M059J (cell line): Measurements from ENCODE around the gene ZNF521. TPM values are rescaled to one million over a fixed set of nuclear protein-coding genes. Genes with fewer than 3 reads are reported as not detected.

Source experiments
- DNase-seq: peaks from one replicate; pipeline ENCODE4 v3.0.0-alpha.2; 2012; ENCODE audit warnings: low read depth
- total RNA-seq: library from RNA; depleted of rRNA; stranded (reverse); fragments of >200 nt; shearing (Covaris generic); gene quantifications from 2 replicates; pipeline ENCODE4 v1.2.3, GENCODE V29; 2014

Gene ZNF521
- total RNA-seq, 1 experiment from 2014 or later, result 20.4 TPM

DNA sequence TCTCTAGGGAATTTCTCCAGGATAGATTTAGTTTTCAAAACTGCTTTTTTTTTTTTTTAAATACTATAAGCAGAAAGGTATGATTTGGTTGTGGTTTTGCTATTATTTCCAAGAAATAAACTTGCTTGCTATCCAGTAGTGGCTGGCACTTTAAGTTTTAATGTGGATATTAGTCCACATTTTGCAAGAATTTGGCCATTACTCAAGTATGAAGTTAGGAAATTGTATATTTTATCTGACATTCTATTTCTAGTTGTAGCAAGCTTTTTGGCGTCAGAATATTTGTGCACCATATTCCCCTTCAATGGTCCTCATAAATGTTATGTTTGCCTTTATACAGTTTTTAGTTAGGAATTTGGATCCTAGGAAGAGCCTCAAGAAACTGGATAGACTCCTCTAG, 226.3 kb downstream of the ZNF521 start:
- DNase-seq, result no peak

DNA sequence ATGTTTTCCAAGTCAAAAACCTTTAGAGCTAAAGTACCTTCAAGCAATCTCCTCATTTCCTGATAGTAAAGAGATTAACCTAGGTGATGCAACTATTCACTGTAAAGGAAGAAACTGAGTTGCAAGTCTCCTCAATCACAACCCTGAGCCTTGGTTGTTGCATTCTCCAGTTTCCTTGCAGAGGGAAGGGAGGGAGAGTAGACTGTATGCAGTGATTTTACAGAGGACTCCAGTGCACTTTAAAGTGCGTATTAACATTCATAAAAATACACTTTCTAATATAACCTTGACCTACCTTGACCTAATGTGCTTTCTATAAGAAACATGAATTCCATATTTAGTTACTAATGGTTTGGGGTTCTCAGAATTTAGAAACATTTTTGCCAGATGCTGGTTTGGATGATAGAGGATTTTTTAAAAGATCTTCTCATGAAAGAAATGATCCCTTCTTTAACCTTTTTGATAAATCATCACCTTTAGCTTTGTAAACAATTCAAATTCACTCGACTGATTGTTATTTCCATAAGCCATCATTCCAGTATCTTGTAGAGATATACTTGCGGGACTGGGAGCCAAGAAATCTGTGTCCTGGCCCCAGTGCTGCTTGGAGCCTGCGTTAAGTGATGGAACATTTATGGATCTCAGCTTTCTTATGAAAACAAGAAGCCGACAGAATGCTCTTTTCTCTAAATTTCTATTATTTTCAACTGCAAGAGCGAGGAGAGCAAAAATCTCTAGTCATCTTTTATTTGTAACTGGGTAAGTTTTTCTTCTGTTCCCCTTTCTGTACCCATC, 228.3 kb downstream of the ZNF521 start:
- DNase-seq, result no peak

DNA sequence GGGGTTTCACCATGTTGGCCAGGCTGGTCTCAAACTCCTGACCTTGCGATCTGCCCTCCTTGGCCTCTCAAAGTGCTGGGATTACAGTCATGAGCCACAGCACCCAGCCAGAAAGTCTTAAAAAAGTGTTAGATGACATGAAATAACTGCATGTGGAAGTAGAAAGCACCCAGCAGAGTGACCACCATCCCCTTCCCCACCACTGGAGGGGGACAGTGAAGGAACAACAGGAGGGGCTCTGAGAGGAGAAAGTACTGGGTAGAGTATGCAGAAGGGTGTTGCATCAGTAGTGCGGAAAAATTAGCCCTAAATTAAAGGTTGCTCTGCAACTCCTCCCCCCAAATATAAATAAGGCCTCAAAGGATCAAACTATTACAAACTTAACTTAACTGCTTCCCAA, 230.5 kb downstream of the ZNF521 start:
- no peak for DNase-seq

DNA sequence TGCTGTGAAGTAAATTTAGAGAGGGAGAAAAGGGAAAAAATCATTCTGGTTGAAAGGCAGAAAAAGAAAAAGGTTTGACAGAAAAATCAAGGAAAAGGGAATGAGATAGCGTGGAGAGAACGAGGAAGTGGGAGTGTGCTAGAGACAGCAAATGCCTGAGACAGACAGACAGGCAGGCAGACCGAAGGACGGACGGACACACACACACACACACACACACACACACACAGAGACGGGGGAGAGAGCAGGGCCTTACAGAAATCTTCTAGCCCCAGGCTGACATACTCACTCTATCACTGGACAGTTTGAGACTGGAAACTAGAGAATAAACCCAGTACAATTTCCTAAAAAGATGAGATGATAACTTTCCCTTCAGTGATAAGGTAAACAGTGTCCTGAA, 238.4 kb downstream of the ZNF521 start:
- DNase-seq, result no peak

DNA sequence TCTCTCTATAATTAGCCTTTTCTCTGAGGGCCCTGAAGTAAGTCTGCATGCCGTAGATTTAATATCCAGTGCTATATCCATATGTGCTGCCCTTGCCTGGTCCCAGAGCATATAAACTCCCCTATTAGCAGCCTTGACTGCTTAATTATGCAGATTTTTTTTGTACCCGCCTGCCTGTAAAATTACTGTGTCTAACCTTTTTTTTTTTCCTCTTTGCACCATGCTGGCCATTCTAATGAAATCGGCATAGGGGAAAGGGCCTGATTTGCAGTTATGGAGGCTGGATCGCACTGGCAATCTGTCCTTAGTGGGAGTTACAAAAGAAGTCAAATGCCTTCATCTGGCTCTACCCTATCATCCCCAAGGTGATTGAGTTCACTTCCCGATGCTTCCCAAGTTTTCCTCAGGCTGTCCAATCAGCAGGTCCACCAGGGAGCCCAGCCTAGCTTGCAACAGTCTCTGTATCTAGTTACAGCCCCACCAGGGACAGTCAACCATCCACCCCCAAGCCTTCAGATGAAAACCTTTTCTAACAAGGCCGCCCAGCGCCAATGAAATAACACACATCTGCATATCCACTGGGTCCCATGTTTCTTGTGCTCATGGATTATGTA, 239.0 kb downstream of the ZNF521 start:
- DNase-seq, result no peak

DNA sequence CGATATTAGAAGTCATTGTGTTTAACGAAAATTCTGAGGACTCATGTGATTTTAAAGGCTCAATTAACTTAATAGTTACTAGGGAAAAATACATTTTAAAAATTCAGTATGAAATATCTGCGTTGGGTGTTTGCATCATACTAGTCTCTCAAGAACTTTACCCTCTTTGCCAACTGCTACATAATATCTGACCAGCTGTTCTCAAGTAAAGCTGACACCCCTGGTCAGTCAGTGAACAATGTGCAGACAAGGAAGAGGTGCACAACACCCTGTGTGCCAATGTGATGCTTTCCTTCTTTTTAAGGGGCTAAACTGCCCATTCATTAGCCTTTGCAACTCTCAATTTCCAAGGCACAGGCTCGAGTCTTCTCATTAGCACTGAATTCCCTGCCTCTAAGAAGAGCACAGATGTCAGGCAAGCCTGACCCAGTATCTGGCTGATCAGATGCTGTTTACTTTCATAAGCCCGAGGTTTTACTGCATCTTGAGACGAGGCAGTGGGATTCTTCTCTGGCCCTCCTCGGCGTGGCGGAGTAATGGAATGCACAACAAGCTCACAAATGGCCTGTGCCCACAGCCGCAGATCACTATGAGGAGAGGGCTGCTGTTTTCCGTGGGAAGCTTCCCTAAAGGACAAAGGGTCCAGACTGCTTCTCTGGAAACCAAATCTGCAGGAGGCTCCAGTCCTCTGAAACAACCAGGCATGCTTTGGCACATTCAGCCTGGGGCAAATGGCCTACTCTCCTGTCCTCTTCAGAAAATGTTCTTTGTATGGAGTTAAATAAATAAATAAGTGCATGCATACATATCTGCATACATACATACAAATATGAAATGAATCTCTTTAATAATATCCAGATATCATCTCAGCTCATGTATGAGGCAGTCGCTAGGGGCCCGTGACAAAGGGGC, 240.3 kb downstream of the ZNF521 start:
- DNase-seq, result no peak

DNA sequence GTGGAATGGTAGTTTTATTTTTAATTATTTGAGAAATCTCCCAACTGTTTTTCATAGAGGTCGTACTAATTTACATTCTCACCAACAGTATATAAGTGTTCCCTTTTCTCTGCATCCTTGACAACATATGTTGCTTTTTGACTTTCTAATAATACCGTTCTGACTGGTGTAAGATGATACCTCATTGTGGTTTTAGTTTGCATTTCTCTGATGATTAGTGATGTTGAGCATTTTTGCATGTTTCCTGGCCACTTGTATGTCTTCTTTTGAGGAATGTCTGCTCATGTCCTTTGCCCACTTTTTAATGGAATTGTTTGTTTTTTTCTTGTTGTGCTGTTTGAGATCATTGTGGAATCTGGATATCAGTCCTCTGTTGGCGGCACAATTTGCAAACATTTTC, 242.5 kb downstream of the ZNF521 start:
- peak; percentile 64 for DNase-seq

DNA sequence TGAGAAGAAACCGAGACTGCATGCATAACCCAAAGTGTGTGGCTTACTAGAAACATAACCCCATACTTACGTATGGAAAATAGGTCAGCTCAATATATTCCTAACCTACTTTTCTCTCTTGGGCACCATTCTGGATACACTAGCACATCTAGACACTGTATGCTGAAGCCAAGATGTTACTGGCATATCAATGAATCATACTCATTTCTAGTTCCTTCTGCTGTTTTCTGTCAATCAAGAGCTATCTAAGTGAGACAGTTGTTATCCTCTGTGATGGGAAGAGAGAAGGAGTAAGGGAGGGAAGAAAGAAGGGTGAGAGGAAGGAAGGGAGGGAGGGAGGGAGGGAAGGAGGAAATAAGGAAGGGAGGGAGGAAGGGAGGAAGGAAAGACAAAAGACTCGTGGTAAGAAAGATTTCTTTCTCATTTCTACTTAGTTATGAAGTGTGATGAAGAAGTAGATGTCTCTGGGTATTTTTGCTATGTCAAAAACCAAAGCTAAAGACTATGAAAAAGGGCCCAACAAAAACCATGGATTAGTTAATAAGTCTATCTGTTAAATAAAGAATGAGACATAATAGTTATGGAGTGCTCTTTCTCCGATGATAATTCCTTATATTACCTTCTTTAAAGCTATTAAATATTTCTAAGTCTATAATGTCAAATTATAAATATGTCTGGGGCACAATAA, 248.4 kb downstream of the ZNF521 start:
- no peak for DNase-seq

DNA sequence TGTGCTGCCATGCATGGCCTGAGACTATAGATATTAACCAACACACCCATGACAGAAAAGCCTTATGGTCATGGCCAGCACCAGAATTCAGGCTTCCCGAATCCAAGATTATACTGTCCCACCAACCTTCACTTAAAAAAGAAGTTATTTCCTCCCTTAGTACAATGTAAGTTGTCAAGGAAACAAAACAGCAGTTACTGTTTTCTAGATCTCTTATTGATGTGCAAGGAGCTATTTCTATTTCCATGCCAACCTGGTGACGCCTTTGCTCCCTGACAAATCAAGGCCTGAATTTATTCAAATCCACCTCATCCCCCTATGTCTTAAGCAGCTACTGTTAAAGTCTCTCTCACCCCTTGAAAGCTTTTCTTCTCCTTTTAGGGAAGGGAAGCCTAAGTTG, 249.3 kb downstream of the ZNF521 start:
- peak; percentile 32 for DNase-seq

DNA sequence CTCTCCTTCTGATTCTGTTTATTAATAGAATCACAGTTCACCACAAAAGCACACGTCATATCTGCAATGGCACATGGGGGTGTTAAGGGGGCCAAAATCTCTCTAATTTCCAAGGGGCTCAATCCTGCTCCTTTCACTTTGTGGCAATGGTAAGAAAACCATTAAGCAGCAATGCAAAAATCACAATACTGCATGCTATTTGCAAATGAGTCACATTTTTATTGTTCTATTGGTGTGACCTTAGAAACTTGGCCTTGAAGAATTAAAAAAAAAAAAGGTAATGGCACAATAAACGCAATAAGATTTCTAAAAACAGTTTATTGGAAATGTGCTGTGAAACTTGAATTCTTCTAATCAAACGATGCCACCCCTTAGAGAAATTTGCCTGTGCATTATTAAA, 251.5 kb downstream of the ZNF521 start:
- peak; percentile 23 for DNase-seq

DNA sequence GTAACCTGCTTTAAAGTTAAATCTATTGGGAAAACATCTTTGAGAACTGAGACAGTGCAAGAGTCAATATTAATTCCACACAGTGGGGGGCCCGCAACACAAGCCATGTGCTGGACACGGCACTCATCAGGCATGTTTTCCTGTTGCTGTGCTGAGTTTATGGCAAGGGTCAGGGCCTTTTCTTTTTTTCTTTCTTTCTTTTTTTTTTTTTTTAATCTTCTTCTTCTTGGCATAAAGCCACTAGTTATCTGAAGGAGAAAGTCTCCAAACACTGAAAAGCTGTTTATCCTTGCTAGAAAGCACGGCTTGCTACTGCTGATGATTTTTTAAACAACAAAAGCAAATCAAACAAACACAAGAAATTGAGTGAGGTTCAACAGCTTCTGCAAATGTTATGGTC, 252.1 kb downstream of the ZNF521 start:
- peak; percentile 24 for DNase-seq

DNA sequence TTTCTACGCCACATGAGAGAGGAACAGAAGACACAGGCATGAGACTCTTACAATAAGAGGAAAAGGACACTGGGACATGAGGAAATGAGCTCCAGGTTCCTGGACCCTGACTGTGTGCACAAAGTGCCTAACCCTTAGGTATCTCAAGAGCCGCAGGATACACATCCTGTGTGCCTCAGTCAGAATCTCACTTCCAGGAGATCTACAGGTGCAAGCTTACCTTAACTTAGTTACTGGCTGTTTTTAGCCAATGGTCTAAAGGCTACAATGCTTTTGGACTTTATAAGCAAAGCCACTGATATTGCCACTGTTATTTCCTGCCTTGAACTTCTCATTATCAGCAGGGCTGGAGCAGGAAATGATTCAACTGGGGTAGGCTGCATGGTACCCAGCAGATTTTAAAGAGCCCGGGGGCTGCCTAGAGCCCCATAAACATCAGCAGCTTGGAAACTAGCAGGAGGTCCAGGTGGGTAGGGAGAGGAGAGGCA, 254.4 kb downstream of the ZNF521 start:
- DNase-seq, result peak; percentile 66

DNA sequence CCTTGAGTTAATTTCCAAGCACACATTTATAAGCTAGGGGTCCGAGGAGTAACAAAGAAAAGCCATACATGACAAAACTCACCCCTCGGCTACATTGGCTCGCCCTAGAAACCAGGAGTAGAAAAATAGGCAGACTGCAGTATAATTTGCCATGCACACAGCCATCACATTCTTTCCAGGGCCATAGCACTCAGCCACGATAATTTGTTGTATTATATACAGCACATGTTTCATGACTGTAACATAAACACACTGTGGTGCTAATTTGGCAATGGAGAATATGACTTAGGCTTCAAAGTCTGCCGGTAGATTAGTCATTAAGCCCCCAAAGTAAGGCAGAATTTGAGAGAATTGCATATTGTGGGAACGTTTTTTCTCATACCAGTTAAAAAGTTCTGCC, 254.9 kb downstream of the ZNF521 start:
- peak; percentile 48 for DNase-seq

DNA sequence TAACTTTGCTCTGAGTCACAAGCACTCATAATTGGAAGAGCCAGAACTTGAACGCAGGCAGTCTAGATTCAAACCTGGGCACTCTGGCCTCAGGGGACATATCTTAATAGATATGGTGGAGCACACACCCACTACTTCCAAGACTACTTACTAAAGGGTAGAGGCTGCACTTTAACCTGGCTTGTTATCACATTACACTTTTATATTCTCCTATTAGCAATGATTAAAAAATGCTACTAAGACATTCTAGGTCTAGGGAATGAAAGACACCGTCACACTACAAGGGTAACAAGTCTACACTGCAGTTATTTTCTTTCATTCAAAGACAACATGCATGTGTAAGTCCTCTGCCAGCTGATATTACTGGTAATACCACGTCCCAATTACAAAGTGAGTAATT, 258.8 kb downstream of the ZNF521 start:
- DNase-seq, result peak; percentile 33

DNA sequence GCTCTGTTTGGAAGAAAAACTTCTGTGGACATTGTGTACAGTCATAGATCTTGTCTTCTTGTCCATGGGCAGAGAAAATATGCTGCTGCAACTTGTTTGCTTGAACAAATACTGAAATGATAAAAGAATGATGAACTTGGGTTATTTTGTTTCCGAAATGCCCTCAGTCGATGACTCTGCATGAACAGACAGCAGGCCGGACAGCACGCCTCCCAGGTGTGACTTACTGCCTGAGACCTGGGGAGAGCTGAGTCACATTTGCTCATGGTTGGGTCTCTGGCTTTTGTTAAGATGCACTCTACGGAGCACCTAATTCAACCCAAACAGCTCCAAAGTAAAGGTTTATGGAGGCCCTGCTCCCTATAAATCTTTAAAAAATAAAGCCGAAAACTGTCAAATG, 262.5 kb downstream of the ZNF521 start:
- no peak for DNase-seq

DNA sequence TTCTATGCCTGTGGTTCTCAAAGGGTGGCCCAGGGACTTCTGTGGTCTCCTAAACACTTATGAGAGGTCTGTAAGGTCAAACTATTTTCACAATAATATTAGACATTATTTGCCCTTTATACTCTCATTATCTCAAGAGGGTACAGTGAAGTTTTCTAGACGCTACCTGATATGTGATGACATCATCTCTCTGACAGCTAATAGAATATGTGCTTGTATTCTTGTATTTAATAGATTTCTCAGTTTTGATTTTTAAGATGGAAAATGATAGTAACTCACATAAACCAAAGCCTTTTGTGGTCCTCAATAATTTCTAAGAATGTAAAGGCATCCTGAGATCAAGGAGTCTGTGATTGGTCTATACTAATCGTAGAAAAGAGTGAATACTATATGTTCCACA, 265.1 kb downstream of the ZNF521 start:
- DNase-seq, result no peak

DNA sequence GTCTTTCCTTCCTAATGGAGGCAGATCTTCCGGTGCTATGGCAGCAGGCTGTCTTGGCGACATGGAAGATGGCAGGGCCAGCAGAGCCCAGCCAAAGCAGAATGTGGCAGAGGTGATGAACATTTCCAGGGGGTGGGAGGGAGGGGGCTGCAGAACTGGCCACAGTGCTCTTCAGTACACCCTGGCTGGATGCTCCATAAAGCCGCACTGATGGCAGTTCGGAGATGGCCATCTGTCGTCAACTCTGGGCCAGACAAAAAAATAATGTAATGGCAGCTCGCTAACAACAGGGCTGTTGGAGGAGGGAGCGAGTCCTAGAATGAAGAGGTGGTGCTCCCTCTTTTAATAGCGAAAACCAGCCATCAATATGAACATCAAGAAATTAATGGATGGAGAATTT, 271.0 kb downstream of the ZNF521 start:
- no peak for DNase-seq

DNA sequence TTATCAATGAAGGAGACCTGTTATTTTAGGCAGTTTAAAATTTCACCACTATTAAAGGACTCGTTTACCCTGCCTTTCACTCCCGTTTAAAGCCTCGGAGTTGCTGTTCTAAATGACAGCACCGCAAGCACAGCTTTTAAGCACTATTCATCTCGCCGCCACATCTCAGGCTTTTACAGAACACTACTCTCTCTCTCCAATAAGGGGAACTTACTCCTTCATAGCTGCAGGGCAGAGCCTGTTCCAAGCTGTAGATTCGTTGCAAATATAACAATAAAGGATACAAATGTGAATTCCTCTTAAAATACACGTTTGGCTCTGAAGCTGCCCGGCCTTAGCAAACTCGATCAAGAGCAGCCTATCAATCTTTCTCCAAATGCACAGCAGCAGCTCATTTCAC, 271.8 kb downstream of the ZNF521 start:
- no peak for DNase-seq

DNA sequence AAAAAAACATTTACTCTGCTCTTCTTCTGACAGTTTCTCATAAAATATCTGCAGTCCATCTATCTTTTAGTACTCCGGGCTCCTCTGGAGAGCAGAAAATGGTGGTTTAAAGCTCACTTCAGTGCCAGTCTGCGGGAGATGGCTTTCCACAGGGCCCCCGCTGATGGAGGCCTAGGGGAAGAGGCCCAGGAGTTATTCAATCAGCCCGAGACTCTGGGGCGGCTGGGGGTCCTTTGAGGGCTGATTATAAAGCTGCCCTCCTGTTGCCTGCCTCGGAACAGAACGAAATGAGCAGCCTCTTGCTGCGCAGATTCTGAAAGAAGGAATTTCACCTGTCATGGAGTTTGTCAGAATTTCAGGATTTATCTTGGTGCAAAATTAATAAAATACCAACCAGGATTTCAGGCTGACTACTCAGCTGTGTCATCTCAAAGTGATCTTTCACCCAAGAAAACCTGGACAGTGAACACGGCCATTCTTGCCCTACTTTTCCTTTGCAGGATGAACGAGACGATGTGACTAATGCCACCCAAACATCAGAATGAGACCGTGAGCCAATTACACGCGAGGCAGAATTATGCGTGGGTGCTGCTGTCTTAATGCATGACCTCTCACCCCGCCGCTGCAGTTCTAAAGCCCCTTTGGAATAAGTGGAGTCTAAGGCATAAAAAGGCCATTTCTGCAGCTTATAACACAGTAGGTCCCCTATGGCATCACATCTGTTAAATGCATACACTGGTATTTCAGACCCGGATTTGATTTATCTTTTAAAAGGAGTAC, 273.8 kb downstream of the ZNF521 start:
- no peak for DNase-seq

DNA sequence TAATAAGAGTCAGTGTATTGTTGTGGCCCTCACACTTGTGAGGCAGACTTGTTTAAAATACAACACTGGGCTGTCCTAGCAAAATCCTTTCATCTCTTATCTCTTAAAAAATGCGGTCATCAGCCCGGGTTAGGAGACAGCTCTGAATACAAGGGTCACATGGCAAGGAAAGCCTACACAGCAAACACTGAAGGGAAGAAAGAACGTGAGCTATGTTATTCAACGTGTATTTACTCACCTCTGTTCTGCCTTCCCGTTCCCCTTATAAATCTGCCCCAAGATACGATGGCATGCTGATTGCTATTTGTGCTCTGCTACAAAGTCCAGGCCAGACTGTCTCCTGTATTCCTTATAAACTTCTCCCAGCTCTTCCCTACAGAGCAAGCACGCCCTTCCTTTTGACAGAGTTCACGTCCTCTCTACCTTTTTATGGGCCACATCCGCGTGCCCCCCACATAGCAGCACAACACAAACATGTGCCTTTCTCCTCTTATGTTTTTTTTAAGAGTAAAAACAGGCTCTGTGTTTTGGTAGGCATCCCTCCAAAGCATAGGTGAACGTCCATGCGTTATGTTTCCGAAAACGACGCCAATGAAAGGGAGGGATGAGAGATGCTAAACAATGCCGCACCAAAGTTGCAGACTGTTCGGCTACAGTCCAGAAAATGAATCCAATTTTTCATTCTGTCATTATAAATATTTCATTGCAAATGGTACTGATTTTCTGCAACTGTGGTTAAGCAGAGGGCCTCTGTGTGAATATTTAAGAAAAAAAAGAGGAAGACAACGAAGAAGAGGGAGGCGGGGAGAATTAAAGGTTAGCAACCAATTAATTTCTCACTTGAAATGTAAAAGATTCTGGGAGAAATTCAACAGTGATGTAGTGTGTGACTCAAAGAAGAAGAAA, 274.7 kb downstream of the ZNF521 start:
- no peak for DNase-seq
